WTC11 (cell line): ENCODE measurements around the gene S100A7. TPM values are rescaled to one million over a fixed set of nuclear protein-coding genes. Genes with fewer than 3 reads are reported as not detected.

Source experiments
- ATAC-seq: fragments of 200-7000 bp; cut with Tn5 transposase; 2 replicates; pipeline ENCODE4 v1.10.0; 2021; ENCODE audit warnings: mild to moderate bottlenecking, moderate library complexity
- CTCF ChIA-PET: fragments of 300-600 bp; sonication (Branson Sonifier 250); formaldehyde crosslinking; loops from one replicate; lab custom pipeline; 2021; ENCODE audit warnings: antibody characterized with exemption; lab: Charles Lee
- POLR2A ChIA-PET: fragments of 350-600 bp; sonication (Branson Sonifier 250); formaldehyde crosslinking; loops from one replicate; lab custom pipeline; 2021; ENCODE audit warnings: antibody characterized with exemption; lab: Charles Lee
- DNase-seq: peaks from one replicate; pipeline ENCODE4 v3.0.0; 2021; ENCODE audit warnings: low spot score
- H3K27ac Mint-ChIP-seq: 2 replicates; pipeline ENCODE4 v1.8.0; 2021; ENCODE audit warnings: mixed read lengths
- H3K27me3 Mint-ChIP-seq: 2 replicates; pipeline ENCODE4 v1.8.0; 2021; ENCODE audit warnings: low read depth, mild to moderate bottlenecking, moderate library complexity, mixed read lengths
- H3K36me3 Mint-ChIP-seq: 2 replicates; pipeline ENCODE4 v1.8.0; 2021; ENCODE audit warnings: mixed read lengths
- H3K4me1 Mint-ChIP-seq: 2 replicates; pipeline ENCODE4 v1.8.0; 2022; ENCODE audit warnings: mixed read lengths
- H3K4me3 Mint-ChIP-seq: 2 replicates; pipeline ENCODE4 v1.8.0; 2021; ENCODE audit warnings: mild to moderate bottlenecking, moderate library complexity, mixed read lengths
- H3K9me3 Mint-ChIP-seq: 2 replicates; pipeline ENCODE4 v1.8.0; 2021; ENCODE audit warnings: mixed read lengths
- ATF2 ChIP-seq: sonication (generic); formaldehyde crosslinking; IDR thresholded peaks from 2 replicates; pipeline ENCODE4 v1.8.1; 2022; ENCODE audit warnings: low read depth, missing genetic modification reagents, borderline replicate concordance
- CBFB ChIP-seq: sonication (generic); formaldehyde crosslinking; IDR thresholded peaks from 2 replicates; pipeline ENCODE4 v1.8.1; 2022; ENCODE audit warnings: mild to moderate bottlenecking, low read depth, missing genetic modification reagents
- CDX4 ChIP-seq: fragments of 250-450 bp; sonication (Bioruptor Pico); IDR thresholded peaks from 2 replicates; pipeline ENCODE4 v1.9.0; 2021; ENCODE audit warnings: moderate library complexity, mild to moderate bottlenecking, inconsistent platforms, borderline replicate concordance
- GABPB1 ChIP-seq: sonication (generic); formaldehyde crosslinking; IDR thresholded peaks from 2 replicates; pipeline ENCODE4 v1.8.1; 2023; ENCODE audit warnings: mild to moderate bottlenecking, missing genetic modification reagents
- GTF2I ChIP-seq: fragments of 250-450 bp; sonication (Bioruptor Pico); conservative IDR thresholded peaks from 2 replicates; pipeline ENCODE4 v1.4.0; 2021; ENCODE audit warnings: mild to moderate bottlenecking
- KAT7 ChIP-seq: sonication (generic); formaldehyde crosslinking; IDR thresholded peaks from 2 replicates; pipeline ENCODE4 v1.8.1; 2023; ENCODE audit warnings: missing genetic modification reagents, mild to moderate bottlenecking, borderline replicate concordance
- RELA ChIP-seq: sonication (generic); formaldehyde crosslinking; IDR thresholded peaks from 2 replicates; pipeline ENCODE4 v1.8.1; 2022; ENCODE audit warnings: missing genetic modification reagents, mild to moderate bottlenecking, borderline replicate concordance
- TEAD1 ChIP-seq: sonication (generic); formaldehyde crosslinking; IDR thresholded peaks from 2 replicates; pipeline ENCODE4 v1.8.0; 2022; ENCODE audit warnings: mild to moderate bottlenecking, missing genetic modification reagents
- TP53 ChIP-seq: sonication (generic); formaldehyde crosslinking; IDR thresholded peaks from 2 replicates; pipeline ENCODE4 v1.8.1; 2023; ENCODE audit warnings: mild to moderate bottlenecking, missing genetic modification reagents
- USF2 ChIP-seq: sonication (generic); formaldehyde crosslinking; IDR thresholded peaks from 2 replicates; pipeline ENCODE4 v1.8.1; 2023; ENCODE audit warnings: mild to moderate bottlenecking, missing genetic modification reagents, moderate library complexity
- ZBTB43 ChIP-seq: sonication (generic); formaldehyde crosslinking; IDR thresholded peaks from 2 replicates; pipeline ENCODE4 v1.8.1; 2023; ENCODE audit warnings: mild to moderate bottlenecking, missing genetic modification reagents
- ZNF121 ChIP-seq: sonication (generic); formaldehyde crosslinking; IDR thresholded peaks from 2 replicates; pipeline ENCODE4 v1.8.0; 2023; ENCODE audit warnings: missing genetic modification reagents
- ZNF263 ChIP-seq: sonication (generic); formaldehyde crosslinking; IDR thresholded peaks from 2 replicates; pipeline ENCODE4 v1.8.1; 2022; ENCODE audit warnings: low read depth, mild to moderate bottlenecking, moderate library complexity, missing genetic modification reagents
- ZNF281 ChIP-seq: sonication (generic); formaldehyde crosslinking; IDR thresholded peaks from 2 replicates; pipeline ENCODE4 v1.8.0; 2023; ENCODE audit warnings: mild to moderate bottlenecking, missing genetic modification reagents
- ZNF512 ChIP-seq: sonication (generic); formaldehyde crosslinking; IDR thresholded peaks from 2 replicates; pipeline ENCODE4 v1.8.1; 2022; ENCODE audit warnings: missing genetic modification reagents, borderline replicate concordance
- total RNA-seq: library from RNA; stranded (reverse); gene quantifications from 3 replicates; pipeline ENCODE4 v1.2.3, GENCODE V29; 2021
- TF ChIP-seq, protein P1 (sequence below): sonication (generic); formaldehyde crosslinking; IDR thresholded peaks from 2 replicates; pipeline ENCODE4 v1.8.1; 2022; ENCODE audit warnings: mild to moderate bottlenecking, missing genetic modification reagents, moderate library complexity, borderline replicate concordance
- TF ChIP-seq, protein P2 (sequence below): sonication (generic); formaldehyde crosslinking; IDR thresholded peaks from 2 replicates; pipeline ENCODE4 v1.8.1; 2023; ENCODE audit warnings: mild to moderate bottlenecking, missing genetic modification reagents

S100A7 gene
- total RNA-seq, 1 experiment from 2014 or later: not detected

DNA sequence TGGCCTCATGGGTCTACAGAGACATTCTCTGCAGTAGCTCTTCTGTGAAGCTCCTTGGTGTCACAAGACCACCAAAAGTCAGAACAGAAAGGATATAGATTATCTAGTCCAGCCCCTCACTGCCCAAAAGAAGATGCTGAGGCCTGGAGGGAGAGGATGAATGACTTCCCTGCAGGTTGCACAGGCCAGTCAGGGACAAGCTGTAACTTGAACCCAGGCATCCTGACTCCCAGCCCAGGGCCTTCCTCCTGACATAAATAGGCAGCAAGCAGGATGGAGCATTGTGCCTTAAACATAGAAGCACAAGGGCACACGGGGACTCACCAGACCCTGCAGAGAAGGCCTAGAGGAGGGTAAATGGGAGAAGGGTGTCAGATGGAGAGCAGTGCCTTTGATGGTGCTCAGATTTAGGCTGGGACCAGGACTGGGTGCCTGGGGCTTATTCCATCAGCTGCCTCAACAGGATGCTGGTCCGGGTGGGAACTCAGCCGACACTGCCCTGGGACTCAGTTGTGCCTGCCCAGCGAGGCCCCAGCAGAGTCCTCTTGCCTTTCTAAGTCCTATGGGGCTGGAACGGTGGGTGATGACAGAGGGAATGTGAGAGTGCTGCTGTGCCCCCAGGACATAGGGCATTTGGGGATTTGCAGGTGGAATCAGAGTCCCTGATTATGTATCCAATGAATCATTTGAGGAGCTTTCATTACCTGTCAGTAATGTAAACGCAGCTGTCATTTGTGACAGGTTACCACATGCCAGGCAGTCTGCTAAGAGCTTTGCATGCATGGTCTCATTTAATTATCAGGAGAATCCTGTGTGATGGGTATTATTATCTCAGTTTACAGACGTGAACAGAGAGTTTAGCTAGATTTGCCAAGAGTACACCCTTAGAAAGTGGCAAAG lies 30.9 kb downstream of the S100A7 start (continued):
- no peak for TF ChIP-seq ZNF121 (CRISPR knock-in tag)
- TF ChIP-seq, protein P1, sequence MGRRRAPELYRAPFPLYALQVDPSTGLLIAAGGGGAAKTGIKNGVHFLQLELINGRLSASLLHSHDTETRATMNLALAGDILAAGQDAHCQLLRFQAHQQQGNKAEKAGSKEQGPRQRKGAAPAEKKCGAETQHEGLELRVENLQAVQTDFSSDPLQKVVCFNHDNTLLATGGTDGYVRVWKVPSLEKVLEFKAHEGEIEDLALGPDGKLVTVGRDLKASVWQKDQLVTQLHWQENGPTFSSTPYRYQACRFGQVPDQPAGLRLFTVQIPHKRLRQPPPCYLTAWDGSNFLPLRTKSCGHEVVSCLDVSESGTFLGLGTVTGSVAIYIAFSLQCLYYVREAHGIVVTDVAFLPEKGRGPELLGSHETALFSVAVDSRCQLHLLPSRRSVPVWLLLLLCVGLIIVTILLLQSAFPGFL (CRISPR knock-in tag): no peak
- TF ChIP-seq ZNF281 (CRISPR knock-in tag): no peak
- TF ChIP-seq CDX4 (CRISPR knock-in tag): no peak
- no peak for TF ChIP-seq USF2
- no peak for TF ChIP-seq ZNF263 (CRISPR knock-in tag)
- TF ChIP-seq RELA: no peak
- TF ChIP-seq ATF2 (CRISPR knock-in tag): no peak
- TF ChIP-seq TP53 (CRISPR knock-in tag): no peak
- TF ChIP-seq TEAD1 (CRISPR knock-in tag): no peak
- no peak for TF ChIP-seq CBFB (CRISPR knock-in tag)

GRCh38 chr1:153428791-153429190 lies 31.7 kb downstream of the S100A7 start:
- POLR2A ChIA-PET: no interaction called here
- ATAC-seq (peak; percentile 90), DNase-seq (peak; percentile 30)
- Mint-ChIP-seq H3K36me3 (no peaks in the 10 kb centered on the region), H3K4me1 (no peaks in the 10 kb centered on the region), H3K4me3 (no peak overlapping the region)
- CTCF ChIA-PET: interaction anchor here (0.7 to 1.3 kb wide), 2 partner anchors 37 to 67 kb away, joined by 3 to 7 read pairs; no protein-coding TSS in a partner anchor
- TF ChIP-seq GABPB1 (CRISPR knock-in tag) (no peak), ZBTB43 (CRISPR knock-in tag) (no peak), KAT7 (CRISPR knock-in tag) (no peak), GTF2I (CRISPR knock-in tag) (no peak), ZNF281 (CRISPR knock-in tag) (no peak), ZNF512 (CRISPR knock-in tag) (no peak)
- TF ChIP-seq, protein P2, sequence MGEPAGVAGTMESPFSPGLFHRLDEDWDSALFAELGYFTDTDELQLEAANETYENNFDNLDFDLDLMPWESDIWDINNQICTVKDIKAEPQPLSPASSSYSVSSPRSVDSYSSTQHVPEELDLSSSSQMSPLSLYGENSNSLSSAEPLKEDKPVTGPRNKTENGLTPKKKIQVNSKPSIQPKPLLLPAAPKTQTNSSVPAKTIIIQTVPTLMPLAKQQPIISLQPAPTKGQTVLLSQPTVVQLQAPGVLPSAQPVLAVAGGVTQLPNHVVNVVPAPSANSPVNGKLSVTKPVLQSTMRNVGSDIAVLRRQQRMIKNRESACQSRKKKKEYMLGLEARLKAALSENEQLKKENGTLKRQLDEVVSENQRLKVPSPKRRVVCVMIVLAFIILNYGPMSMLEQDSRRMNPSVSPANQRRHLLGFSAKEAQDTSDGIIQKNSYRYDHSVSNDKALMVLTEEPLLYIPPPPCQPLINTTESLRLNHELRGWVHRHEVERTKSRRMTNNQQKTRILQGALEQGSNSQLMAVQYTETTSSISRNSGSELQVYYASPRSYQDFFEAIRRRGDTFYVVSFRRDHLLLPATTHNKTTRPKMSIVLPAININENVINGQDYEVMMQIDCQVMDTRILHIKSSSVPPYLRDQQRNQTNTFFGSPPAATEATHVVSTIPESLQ: no peak
- TF ChIP-seq, all 79 proteins: peak for 0
- Mint-ChIP-seq H3K27me3 (peaks cover 3% of the 10 kb centered on the region; the same call in 1 of the 2 replicates), H3K9me3 (no peaks in the 10 kb centered on the region), H3K27ac (no peak overlapping the region)
